Iris pigment epithelial cell (primary cell): Measurements from ENCODE around the gene CADM2.
A peak's percentile ranks its signal among the peaks of the same experiment; 100 is the strongest.
"Not testable (repeated sequence)": the region's sequence is repeated elsewhere in the genome, so short reads cannot be mapped to it uniquely, and the experiment has no call there.

Experiments used
- DNase-seq: peaks from one replicate; pipeline ENCODE4 v3.0.0-alpha.2; 2011; ENCODE audit warnings: low read depth

The CADM2 gene

GRCh38 chr3:85077018-85077417 is 118.2 kb downstream of the CADM2 start:
- no peak for DNase-seq

- peak; percentile 94 for DNase-seq
Observed at GRCh38 chr3:85081191-85081906, 122.6 kb downstream of the CADM2 start.

GRCh38 chr3:85090495-85090894 is 131.7 kb downstream of the CADM2 start:
- no peak for DNase-seq

GRCh38 chr3:85100316-85100715 is 141.5 kb downstream of the CADM2 start:
- no peak for DNase-seq

GRCh38 chr3:85102781-85103180 is 144.0 kb downstream of the CADM2 start:
- DNase-seq: no peak

GRCh38 chr3:85110393-85110792 is 151.6 kb downstream of the CADM2 start:
- no peak for DNase-seq

GRCh38 chr3:85120879-85121278 is 162.1 kb downstream of the CADM2 start:
- DNase-seq: no peak

- DNase-seq: not testable (repeated sequence)
Observed at GRCh38 chr3:85132864-85133263, 174.1 kb downstream of the CADM2 start.

- not testable (repeated sequence) for DNase-seq
Observed at GRCh38 chr3:85133691-85134420, 175.1 kb downstream of the CADM2 start.

- no peak for DNase-seq
Observed at GRCh38 chr3:85142626-85143025, 183.8 kb downstream of the CADM2 start.

- no peak for DNase-seq
Observed at GRCh38 chr3:85148036-85148435, 189.2 kb downstream of the CADM2 start.

- no peak for DNase-seq
Observed at GRCh38 chr3:85151555-85151954, 192.8 kb downstream of the CADM2 start.

GRCh38 chr3:85153279-85153678 is 194.5 kb downstream of the CADM2 start:
- not testable (repeated sequence) for DNase-seq

- peak; percentile 3 for DNase-seq
Observed at GRCh38 chr3:85159376-85159775, 200.6 kb downstream of the CADM2 start.

- DNase-seq: peak; percentile 4
Observed at GRCh38 chr3:85161544-85161943, 202.8 kb downstream of the CADM2 start.

- DNase-seq: no peak
Observed at GRCh38 chr3:85162905-85163304, 204.1 kb downstream of the CADM2 start.

GRCh38 chr3:85164436-85164835 is 205.6 kb downstream of the CADM2 start:
- no peak for DNase-seq

- DNase-seq: no peak
Observed at GRCh38 chr3:85167576-85167975, 208.8 kb downstream of the CADM2 start.

- DNase-seq: peak; percentile 0
Observed at GRCh38 chr3:85170646-85171045, 211.9 kb downstream of the CADM2 start.

GRCh38 chr3:85171976-85172375 is 213.2 kb downstream of the CADM2 start:
- DNase-seq: no peak

GRCh38 chr3:85176799-85177198 is 218.0 kb downstream of the CADM2 start:
- DNase-seq: no peak

GRCh38 chr3:85182975-85183752 is 224.4 kb downstream of the CADM2 start:
- DNase-seq: no peak

- no peak for DNase-seq
Observed at GRCh38 chr3:85185495-85185894, 226.7 kb downstream of the CADM2 start.
